Hypothalamus (tissue), 51 donors: ENCODE results near the gene SORT1.
A peak's percentile ranks its signal among the peaks of the same experiment; 100 is the strongest.
"Not testable (repeated sequence)": the region's sequence is repeated elsewhere in the genome, so short reads cannot be mapped to it uniquely, and the experiment has no call there.

ENCODE experiments used
- DNase-seq, 51 donors: peaks; one replicate each; lab custom pipeline; 2025; lab: John Stamatoyannopoulos, UW

The SORT1 gene

GRCh38 chr1:109350655-109351054 is 47.1 kb downstream of the SORT1 start:
- DNase-seq = no peak

- no peak for DNase-seq
These were observed 47.5 kb downstream of the SORT1 start for GRCh38 chr1:109350182-109350581.

- no peak for DNase-seq
These were observed 50.2 kb downstream of the SORT1 start for GRCh38 chr1:109347511-109347910.

- no peak for DNase-seq
These were observed 55.5 kb downstream of the SORT1 start for GRCh38 chr1:109341944-109342930.

GRCh38 chr1:109338608-109339007 is 59.1 kb downstream of the SORT1 start:
- no peak for DNase-seq

- DNase-seq = no peak
These were observed 59.6 kb downstream of the SORT1 start for GRCh38 chr1:109338091-109338490.

- no peak for DNase-seq
These were observed 62.6 kb downstream of the SORT1 start for GRCh38 chr1:109335091-109335490.

GRCh38 chr1:109331113-109331512 is 66.6 kb downstream of the SORT1 start:
- no peak for DNase-seq

GRCh38 chr1:109327285-109327684 is 70.4 kb downstream of the SORT1 start:
- peak in 3 of 51 donors; percentile 16 to 43 (median 42) for DNase-seq

- peak in 1 of 51 donors; percentile 40 for DNase-seq
These were observed 74.7 kb downstream of the SORT1 start for GRCh38 chr1:109322974-109323373.

- DNase-seq = no peak
These were observed 78.6 kb downstream of the SORT1 start for GRCh38 chr1:109319114-109319513.

GRCh38 chr1:109316506-109316905 is 81.2 kb downstream of the SORT1 start:
- no peak for DNase-seq

- no peak for DNase-seq
These were observed 82.4 kb downstream of the SORT1 start for GRCh38 chr1:109315288-109315687.

GRCh38 chr1:109314795-109315194 is 82.9 kb downstream of the SORT1 start:
- DNase-seq = no peak

GRCh38 chr1:109312978-109313775 is 84.5 kb downstream of the SORT1 start:
- DNase-seq = peak in 37 of 51 donors; percentile 21 to 94 (median 68)

- DNase-seq = no peak
These were observed 85.5 kb downstream of the SORT1 start for GRCh38 chr1:109312246-109312645.

GRCh38 chr1:109309347-109309746 is 88.4 kb downstream of the SORT1 start:
- DNase-seq = no peak

- peak in 24 of 51 donors; percentile 15 to 66 (median 40) for DNase-seq
These were observed 90.3 kb downstream of the SORT1 start for GRCh38 chr1:109307274-109308021.

- peak in 3 of 51 donors; percentile 31 to 44 (median 34) for DNase-seq
These were observed 90.9 kb downstream of the SORT1 start, which contains the start of gene MYBPHL for GRCh38 chr1:109306832-109307273. Gene MYBPHL (minus strand): TSS chr1:109307011. CDS start chr1:109306991, 20 bp downstream.

GRCh38 chr1:109305991-109306390 is 91.7 kb downstream of the SORT1 start:
- not testable (repeated sequence) for DNase-seq
